HFFc6 (cell line): Measurements from ENCODE around the gene PRSS21. TPM values are rescaled to one million over a fixed set of nuclear protein-coding genes. Genes with fewer than 3 reads are reported as not detected.

Source experiments
- DNase-seq: peaks from one replicate; pipeline ENCODE4 v3.0.0-alpha.2; 2018
- H3K27ac Mint-ChIP-seq: 2 replicates; pipeline ENCODE4 v1.8.0; 2020; ENCODE audit warnings: mild to moderate bottlenecking, mixed read lengths
- H3K27me3 Mint-ChIP-seq: 2 replicates; pipeline ENCODE4 v1.8.0; 2021; ENCODE audit warnings: mild to moderate bottlenecking, moderate library complexity, mixed read lengths; ENCODE audit not compliant: insufficient read depth
- H3K36me3 Mint-ChIP-seq: 2 replicates; pipeline ENCODE4 v1.8.0; 2021; ENCODE audit warnings: low read depth, mixed read lengths
- H3K4me1 Mint-ChIP-seq: 2 replicates; pipeline ENCODE4 v1.8.0; 2020; ENCODE audit warnings: low read depth, mixed read lengths
- H3K4me3 Mint-ChIP-seq: 2 replicates; pipeline ENCODE4 v1.8.0; 2020; ENCODE audit warnings: mild to moderate bottlenecking, moderate library complexity, mixed read lengths
- H3K9me3 Mint-ChIP-seq: 2 replicates; pipeline ENCODE4 v1.8.0; 2020; ENCODE audit warnings: mild to moderate bottlenecking, mixed read lengths
- CTCF ChIP-seq: fragments of 200-600 bp; sonication (generic); IDR thresholded peaks from 2 replicates; pipeline ENCODE4 v1.5.0; 2021; ENCODE audit warnings: antibody characterized with exemption, mild to moderate bottlenecking
- total RNA-seq, 6 experiments: library from RNA; stranded (reverse); fragmentation: NEBNext Ultra II Directional; extraction: Animal tissue kit (Norgen Biotek cat#: 25700); gene quantifications; 2 replicates in 1 of 6; 3 replicates in 5 of 6; pipeline ENCODE4 v1.2.3, GENCODE V29; 2021

The PRSS21 gene
- total RNA-seq, 6 experiments from 2014 or later = not detected

GRCh38 chr16:2840914-2841313 lies 23.9 kb downstream of the PRSS21 start:
- Mint-ChIP-seq H3K27ac (no peak overlapping the region), H3K9me3 (no peaks in the 10 kb centered on the region), H3K4me3 (no peak overlapping the region), H3K36me3 (no peaks in the 10 kb centered on the region), H3K27me3 (peaks cover 8% of the 10 kb centered on the region), H3K4me1 (peaks cover 16% of the 10 kb centered on the region)
- no peak for TF ChIP-seq CTCF
- no peak for DNase-seq

- H3K27me3 Mint-ChIP-seq = peaks cover 4% of the 10 kb centered on the region
- no peak for TF ChIP-seq CTCF
- H3K9me3 Mint-ChIP-seq = no peaks in the 10 kb centered on the region
- H3K27ac Mint-ChIP-seq = no peak overlapping the region
- no peak for DNase-seq
- H3K36me3 Mint-ChIP-seq = no peaks in the 10 kb centered on the region
- H3K4me1 Mint-ChIP-seq = peaks cover 17% of the 10 kb centered on the region
- H3K4me3 Mint-ChIP-seq = no peak overlapping the region
These were observed 24.7 kb downstream of the PRSS21 start for GRCh38 chr16:2841606-2842339.

GRCh38 chr16:2842340-2843000 lies 25.4 kb downstream of the PRSS21 start:
- Mint-ChIP-seq H3K4me3 (no peak overlapping the region), H3K36me3 (no peaks in the 10 kb centered on the region), H3K4me1 (peaks cover 22% of the 10 kb centered on the region), H3K27me3 (peaks cover 1% of the 10 kb centered on the region), H3K27ac (no peak overlapping the region), H3K9me3 (no peaks in the 10 kb centered on the region)
- no peak for DNase-seq
- TF ChIP-seq CTCF = peak; percentile 71

- peaks cover 1% of the 10 kb centered on the region; the same call in 1 of the 2 replicates for H3K27me3 Mint-ChIP-seq
- DNase-seq = no peak
- peaks cover 17% of the 10 kb centered on the region for H3K4me1 Mint-ChIP-seq
- H3K36me3 Mint-ChIP-seq = no peaks in the 10 kb centered on the region
- TF ChIP-seq CTCF = no peak
- H3K27ac Mint-ChIP-seq = no peak overlapping the region
- H3K4me3 Mint-ChIP-seq = no peak overlapping the region
- no peaks in the 10 kb centered on the region for H3K9me3 Mint-ChIP-seq
These were observed 26.5 kb downstream of the PRSS21 start for GRCh38 chr16:2843526-2843925.

GRCh38 chr16:2845116-2845515 lies 28.1 kb downstream of the PRSS21 start:
- peaks cover 7% of the 10 kb centered on the region for H3K27me3 Mint-ChIP-seq
- no peaks in the 10 kb centered on the region for H3K9me3 Mint-ChIP-seq
- no peak overlapping the region for H3K4me3 Mint-ChIP-seq
- H3K27ac Mint-ChIP-seq = no peak overlapping the region
- no peak for DNase-seq
- no peak for TF ChIP-seq CTCF
- H3K36me3 Mint-ChIP-seq = no peaks in the 10 kb centered on the region
- peaks cover 10% of the 10 kb centered on the region for H3K4me1 Mint-ChIP-seq
